ENCODE results near the gene RAPGEF3.

- TF ChIP-seq ZNF8 (CRISPR knock-in tag; IDR thresholded peaks at IDR 0.05) = no peak
- TF ChIP-seq CREB5 (CRISPR knock-in tag; IDR thresholded peaks at IDR 0.05; ENCODE audit: low read depth) = no peak
- TF ChIP-seq ZNF565 (CRISPR knock-in tag; conservative IDR thresholded peaks at IDR 0.05; ENCODE audit: low read depth) = no peak
Observed at GRCh38 chr12:47763481-47764346, 5.0 kb upstream of the RAPGEF3 start.
